ENCODE measurements around the gene ERN1.
A peak's percentile ranks its signal among the peaks of the same experiment; 100 is the strongest.

The ERN1 gene

DNA sequence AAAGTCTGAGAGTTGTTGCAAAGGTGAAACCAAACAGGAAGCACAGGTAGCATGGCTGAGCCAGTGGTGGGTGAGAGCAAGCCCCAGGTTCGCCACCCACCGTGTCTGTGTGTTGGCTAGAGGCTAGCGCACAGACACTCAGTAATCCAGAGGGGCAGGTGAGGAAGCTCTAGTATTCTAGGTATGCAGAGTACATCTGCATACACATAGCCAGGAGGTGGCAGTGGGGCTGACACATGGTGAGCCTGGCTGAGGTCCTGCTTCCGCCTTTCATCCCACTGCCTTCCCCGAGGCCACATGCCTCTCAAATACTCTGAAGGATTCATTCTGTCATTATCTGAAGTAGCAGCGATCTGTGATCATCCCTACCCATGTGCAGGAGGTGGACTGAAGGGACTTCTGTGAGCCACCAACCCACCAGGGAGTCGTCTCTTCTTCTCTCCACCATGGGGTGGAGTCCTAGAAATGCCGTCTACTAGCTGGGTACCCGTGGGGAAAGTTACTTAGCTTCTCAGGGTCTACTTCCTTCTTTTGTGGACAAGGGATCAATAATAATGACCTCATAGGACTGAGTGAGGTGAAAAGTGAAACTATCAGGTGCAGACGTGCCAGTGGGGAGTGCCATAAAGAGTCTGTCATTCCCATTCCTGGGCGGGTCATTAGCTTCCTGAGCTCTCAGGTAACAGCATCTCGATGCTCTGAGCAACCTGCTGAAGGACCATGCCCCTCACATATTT is 73.5 kb downstream of the ERN1 start:
- DNase-seq, result no peak

DNA sequence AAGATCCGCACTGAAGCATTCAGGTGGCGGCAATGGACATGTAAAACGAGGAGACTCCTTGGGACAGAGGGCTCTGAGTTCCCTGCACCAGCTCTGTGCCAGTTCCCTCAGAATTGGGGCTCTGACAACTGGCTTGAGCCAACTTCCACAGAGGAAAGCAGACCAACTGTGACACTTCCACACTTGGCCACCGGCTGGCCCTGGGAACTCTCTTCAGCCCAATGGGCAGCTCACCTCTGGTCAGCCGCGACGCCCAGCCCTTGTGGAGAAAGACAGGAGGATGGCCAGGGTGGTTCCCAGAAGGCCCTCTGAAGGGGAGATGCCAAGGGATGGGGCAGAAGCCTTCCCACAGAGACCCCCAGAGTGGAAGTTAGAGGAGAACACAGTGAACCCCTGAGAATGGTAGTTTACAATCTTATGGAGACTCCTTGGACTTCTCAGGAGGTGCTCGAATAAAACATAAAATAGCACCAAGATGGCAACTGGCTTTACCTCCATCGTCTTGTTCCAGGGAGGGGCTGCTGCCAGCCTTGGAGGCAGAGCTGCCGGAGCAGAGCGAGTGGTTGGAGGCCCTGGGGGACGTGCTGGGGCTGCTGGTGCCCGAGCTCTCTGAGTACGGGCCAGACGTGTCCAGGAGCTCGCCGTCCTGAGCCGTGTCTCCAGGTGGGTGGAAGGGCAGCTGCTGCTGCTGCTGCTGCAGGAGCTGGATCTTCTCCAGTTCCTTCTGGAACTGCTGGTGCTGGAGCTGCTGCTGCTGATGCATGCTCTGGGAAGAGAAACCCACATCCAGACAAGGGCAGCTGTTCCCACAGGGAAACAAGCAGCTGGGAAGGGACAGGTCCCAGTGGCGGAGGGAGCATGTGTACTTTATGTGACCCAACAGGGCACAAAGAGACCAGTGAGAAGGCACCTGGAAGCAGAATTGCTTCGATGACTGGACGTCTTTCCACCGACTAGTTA is 74.5 kb downstream of the ERN1 start:
- DNase-seq, result no peak

DNA sequence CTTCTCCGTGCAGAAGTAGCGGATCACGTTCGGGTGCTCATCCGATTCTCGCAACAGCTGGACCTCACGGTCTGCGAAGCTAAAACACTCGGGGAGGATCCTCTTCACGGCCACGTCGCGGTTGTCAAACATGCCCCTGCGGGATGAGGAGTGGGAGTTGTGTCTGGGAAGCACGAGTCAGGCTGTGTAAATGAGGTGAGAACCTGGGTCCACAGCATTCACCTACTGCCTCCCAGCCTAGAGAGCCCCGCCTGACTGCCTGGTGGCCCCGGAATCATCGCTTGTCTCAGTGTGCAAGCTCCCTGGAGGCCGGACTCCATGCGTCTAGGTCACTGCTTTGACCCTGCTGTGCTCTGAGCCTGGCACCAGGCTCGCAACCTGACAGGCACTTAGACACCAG is 75.6 kb downstream of the ERN1 start:
- no peak for DNase-seq

DNA sequence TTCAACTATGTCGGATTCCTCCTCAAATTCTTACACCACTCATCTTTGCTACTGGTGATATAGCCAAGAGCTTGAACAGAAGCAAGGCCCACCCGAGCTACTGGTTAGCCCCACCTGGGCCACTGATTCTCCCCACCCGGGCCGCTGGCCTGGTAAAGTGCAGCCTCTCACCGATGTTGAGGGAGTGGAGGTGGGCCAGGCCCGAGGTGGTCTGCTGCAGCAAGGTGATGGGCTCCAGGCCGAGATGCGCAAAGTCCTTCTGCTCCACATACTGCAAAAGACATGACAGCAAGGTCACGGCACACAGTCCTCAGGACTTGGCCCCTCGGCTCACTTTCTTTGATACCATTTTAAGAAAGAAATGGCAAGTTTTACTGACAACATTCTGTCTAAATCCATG is 76.8 kb downstream of the ERN1 start:
- DNase-seq, result no peak

DNA sequence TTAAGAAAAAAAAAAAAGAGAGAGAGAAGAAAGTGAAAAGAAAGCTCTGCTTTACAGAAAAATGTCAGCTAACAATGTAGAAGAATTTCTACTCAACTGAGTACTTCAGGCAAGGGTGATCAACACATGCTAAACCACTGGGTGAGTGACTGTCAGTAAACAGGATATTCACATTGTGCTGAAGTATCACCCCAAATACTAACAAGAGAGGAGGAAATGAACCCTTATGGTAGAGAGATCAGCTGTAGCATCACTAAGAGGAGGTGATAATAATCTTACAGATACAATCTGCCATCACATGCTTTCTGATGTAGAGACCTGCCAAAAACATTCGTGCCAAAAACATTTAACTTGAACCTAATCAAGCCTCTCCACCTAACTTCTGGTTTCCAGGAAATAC is 78.8 kb downstream of the ERN1 start:
- DNase-seq, result peak; percentile 36

DNA sequence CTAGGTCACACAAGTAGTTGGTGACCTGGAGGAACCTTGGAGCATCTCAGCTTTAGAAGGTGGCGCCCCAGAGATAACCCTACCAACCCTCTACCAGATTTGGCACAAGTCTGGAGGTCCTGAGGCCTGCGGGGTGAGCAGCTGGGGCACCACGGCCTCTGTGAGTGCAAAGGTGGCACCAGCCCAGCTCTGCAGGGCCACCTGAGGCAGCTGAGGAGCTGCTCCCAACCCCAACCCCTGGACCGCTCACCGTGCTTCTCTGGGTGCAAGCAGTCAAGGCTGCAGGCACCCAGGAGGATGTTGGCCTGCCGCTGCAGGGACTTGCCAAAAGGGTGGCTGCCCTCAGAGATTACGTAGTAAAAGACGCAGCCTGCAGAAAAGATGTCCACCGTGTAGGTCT is 81.1 kb downstream of the ERN1 start:
- no peak for DNase-seq

DNA sequence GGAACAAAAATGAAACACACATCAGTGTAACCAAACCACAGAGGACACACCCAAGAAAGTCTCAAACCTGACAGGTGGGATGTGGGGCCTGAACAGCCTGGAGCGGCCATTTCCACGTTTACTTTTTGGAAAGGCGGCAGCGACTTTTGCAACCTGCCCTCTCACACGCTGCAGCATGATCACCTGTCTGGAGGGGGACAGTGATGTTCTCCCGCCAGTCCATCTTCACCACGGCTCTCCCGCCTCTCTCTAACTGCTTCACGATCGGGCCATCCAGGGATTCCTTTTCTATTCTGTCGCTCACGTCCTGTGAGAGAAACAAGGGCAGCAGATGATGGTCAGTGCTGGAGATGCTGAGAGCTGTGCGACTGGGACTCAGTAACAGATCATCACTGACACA is 84.8 kb downstream of the ERN1 start:
- DNase-seq, result no peak

DNA sequence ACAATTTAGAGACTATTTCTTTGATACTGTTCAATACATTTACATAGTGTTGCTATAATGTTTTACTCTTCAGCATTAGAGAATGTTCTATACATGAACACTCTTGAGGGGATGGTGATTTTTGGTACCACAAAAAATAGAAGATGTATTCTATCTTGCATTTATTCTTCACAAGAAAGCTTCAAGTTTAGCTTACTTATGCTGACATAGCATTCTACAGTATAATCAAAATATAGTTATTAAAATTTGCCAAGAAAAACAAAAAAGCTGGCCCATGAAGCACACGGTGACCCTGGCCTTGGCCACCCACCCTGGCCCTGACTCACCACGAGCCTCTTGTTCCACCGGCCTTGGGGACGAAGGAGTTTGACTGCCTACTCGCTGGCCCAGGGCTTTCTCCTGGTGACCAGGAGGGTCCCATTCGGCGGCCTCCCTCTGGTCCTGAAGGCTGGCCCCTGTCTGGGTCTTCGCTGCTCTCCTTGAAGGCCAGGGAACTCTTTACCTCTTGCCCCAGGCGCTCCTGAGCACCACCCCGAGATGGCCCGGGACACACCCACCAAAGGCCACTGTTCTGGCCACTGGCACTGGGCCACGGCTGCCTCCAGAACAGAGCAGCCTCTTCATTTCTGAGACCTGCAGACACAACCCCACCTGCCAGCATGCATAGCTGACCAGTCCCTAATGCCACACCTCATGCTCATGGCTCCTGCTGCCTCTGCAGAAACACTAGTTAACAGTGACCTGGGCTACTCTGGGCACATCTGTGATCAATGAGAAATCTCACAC is 87.1 kb downstream of the ERN1 start:
- DNase-seq, result no peak

DNA sequence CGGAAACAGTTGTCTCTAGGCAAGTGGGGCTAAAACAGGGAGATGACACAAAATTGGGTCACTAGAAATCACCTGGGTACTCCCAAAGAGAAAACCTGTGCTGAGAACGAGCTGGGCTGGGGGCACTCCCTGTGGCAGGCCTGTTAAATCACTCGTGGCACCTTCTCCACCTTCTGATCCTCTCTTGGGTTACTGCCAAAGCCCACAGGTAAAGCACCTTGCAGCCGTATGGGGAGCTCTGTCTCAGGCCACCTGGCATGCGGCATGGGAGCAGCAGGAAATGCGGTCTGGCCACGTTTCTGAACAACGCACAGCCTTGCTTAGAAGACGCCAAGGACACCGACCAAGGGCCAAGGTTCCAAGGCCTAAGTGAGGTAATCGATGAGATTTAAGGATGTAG is 88.0 kb downstream of the ERN1 start:
- no peak for DNase-seq

DNA sequence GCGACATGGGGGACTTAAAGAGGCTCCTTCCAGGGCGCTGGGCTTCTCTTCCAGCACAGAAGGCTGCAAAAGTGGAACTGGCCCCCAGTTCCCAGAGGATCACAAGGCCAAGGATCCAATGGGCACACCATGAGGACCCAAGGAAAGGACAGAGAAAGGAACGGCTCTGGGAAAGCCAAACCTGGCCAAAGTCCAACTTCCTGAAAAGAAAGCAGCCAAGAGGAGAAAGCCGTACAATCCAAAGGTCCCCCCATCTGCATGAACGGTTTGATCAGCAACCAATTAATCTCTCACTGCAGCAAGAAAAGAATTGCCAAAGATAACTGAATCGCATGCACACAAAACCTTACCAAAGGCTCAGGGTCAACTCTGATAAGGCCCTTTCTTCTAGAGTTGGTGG is 89.7 kb downstream of the ERN1 start:
- DNase-seq, result no peak

DNA sequence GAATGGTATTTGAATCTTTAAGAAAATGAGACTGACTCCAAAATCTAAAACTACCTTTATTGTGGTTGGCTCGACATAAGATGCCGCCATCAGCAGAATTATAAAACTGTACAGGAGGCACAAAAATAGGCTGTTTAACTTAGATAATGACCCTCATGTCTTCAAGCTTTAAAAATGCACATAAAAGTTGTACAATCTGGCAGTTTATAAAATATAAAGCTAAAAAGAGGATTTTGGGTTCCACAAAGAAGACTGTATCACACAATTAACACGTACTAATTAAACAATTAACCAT is 90.9 kb downstream of the ERN1 start:
- DNase-seq, result no peak

DNA sequence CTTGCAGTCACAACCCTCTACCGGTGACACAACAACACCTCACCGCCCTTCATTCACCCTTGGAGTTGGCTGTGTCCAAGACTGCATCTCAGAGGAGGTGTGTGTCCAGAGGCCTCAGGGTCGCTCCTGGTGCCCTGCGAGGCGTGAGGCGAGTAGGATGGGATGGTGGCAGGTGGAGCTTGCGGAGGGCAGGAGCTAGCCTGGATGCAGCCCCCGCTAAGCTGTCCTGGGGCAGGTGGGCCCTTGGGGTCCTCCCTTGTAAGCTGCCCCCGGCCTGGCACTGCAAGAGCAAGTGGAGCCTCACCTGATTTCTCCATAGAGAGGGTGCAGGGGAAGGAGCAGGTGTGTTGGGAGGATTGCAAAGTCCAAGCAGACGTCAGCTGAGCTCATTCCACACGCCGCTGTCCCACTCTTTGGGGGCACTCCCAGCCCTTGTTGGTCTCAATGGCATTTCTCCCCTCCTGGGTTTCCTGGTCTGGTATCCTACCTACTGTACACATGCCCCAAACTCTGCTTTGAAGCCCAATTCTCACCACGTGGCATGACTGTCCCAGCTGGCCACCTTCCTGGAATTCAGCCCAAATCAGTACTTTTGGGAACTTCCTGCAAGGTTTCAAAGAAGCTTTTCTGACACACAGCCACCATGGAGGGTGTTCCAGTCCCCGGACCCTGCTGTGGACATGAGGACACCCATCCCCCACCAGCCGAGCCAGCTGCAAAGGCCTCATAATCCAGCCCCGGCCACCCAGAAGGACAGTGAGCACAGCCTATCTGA is 91.4 kb downstream of the ERN1 start:
- no peak for DNase-seq

DNA sequence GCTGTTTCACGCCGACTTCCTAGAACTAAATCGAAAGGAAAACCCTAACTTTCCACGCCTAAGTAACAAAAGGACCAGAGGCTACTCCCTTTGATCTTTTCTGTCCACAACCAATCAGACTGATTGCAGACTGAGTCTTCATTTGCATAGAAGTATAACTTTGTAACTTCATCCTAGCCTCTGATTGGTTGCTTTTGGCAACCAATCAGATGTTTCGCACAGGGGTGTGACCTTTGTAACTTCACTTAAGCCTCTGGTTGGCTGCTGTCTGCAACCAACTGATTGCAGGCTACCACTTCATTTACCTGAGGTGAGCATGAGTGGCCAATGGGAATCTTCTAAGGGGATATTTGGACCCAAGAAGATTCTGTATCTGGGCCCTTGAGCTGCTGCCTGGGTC is 92.1 kb downstream of the ERN1 start:
- DNase-seq, result peak; percentile 36

DNA sequence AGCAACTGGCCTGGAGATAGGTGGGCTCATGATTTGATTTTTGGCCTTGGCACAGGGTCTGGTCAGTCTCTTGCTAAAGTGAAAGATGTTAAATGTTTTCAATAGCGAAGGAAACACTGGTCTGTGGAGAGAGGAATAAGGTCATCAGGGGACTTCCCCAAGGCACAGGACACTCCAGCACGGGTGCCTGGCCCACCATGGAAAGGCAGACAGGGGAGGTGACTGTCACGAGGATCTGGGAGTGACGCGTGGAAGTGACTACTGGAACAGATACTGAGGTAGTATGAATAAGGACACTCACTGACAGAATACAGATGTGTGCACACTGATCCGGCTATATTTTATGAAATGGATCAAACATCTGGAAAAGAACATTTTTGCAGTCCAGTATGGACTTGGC is 92.8 kb downstream of the ERN1 start:
- no peak for DNase-seq

DNA sequence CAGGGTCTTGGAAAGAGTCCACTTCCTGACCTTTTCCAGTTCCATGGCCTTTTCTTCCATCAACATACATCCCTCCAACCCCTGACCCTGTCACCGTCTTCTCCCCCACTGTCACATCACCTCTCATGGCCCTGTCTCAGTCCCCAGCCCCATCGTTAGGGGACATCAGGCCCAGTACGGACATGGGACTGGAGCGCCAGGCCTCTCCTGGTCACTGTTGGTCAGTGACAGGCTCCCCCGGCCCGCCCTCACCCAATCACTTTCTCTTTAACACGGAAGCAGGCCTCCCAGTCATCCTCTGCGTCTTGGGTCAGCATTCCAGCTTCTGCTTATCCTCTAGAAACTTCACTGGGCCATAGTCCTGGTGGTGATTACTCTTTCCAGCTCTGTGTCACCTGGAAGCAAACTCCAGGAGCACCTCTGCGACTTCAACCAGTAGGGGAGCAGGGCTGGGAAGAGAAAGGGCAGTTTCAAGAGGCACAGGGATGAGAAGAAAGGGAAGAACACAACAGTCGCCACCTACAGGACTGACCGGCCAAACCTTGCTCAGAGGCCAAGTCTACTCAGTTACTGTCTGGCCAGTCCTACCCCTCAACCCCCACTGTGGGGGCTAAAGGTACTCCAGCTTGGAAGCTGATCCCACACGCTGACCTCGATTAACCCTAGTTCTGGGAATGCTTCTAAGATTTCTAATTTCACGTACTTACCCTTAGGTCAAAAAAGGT is 93.6 kb downstream of the ERN1 start:
- DNase-seq, result no peak

DNA sequence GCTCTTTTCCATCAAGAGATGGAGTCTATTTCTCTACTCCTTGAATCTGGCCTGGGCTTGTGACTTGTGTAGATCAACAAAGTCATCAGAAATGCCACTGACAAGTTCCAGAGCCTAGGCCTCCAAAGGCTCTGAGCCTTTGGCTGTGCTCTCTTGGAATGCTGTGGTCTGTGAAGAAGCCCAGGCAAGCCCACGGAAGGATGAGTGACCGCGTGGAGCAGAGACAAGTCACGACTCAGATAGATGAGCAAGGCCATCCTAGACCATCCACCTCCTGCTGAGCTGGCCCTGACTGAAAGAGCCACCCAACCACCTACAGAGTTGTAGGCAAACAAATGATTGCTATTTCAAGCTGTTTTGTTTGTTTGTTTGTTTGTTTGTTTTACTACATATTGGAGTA is 97.9 kb downstream of the ERN1 start:
- no peak for DNase-seq

DNA sequence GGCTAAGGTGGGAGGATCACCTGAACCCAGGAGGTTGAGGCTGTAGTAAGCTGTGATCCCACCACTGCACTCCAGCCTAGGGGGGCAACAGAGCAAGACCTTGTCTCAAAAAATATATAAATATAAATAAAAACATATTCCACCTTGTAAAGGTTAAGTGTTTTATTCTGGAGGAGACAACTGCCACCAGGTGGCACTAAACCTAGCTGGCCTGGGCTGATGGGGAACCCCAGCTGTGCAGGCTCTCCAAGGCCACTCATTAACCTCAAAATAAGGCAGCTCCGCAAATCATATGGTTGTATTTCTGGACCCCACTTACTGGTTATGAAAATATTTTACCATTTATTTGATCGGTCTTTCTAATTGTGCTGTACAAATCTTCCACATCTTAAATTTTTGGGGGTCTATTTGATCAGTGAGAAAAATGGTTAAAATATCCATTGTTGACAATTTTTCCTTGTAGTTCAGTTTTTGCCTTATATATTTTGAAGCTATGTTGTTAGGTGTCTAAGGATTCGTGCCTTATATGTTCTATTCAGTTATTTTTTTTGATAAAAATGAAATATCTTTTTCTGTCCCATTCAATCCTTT is 101.0 kb downstream of the ERN1 start:
- DNase-seq, result peak; percentile 84

DNA sequence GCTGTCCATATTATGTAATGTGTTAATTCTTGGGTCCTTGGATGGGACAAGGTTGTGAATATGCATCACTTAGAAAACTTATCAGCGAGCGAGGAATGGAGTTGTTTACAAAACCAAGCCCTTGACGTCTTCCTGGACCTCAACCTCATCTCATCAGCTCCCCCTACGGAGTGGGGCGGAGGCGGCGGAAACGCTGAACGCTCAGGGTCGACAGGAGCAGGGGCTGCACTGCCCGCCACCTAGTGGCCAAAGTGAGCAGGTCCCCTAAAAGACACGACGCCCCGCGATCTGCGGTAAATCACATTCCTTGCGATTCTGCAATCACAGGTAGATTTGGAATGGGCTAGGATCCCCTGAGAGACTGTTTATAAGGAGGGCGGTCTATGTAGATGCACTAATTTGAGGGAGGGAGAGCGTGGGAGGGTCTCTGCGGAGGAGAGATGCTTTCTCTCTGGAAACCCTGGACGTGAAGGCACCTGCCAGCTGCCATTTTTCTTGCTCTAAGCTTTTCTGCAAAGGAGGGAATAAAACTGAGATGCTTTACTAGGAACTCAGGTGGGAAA is 104.1 kb downstream of the ERN1 start:
- peak; percentile 97 for DNase-seq

DNA sequence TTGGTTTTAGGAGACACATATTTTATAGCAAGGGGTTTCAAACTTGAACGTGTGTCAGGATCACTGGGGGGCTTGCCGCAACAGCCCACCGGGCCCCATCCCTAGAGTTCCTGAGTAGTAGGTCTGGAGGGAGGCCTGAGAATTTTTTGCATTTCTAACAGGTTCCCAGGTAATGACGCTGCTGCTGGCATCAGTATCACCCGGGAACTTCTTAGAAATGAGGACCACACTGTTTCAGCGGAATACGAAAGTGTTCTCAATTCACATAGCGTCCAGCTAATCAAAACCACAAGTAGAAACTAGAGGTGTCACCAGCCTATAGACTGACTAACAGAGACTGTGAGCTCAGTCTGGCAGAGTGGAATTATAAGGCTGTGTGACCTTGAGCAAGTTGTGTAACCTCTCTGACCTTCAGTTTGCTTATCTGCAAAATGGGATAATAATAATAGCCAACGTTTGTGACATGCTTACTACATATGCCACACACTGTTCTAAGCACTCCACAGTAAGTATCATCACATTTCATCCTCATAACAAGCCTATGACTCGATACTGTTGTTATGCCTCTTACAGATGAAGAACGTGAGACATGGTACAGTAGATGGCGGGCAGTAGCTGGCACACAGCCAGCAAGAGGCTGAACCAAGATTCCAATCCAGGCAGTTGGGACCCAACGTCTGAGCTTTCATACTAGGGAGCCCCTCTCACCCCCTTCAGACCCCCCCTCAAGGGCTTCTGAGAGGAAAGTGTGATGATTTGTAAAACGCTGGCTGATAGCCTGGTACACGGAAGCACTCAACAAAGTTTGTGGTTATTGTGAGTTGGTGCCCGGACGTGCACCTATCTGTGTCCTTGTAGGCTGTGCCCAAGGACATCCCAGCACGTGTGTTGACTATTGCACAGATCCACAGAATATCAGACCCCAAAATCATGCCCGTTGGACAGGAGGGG is 104.9 kb downstream of the ERN1 start:
- peak; percentile 56 for DNase-seq

DNA sequence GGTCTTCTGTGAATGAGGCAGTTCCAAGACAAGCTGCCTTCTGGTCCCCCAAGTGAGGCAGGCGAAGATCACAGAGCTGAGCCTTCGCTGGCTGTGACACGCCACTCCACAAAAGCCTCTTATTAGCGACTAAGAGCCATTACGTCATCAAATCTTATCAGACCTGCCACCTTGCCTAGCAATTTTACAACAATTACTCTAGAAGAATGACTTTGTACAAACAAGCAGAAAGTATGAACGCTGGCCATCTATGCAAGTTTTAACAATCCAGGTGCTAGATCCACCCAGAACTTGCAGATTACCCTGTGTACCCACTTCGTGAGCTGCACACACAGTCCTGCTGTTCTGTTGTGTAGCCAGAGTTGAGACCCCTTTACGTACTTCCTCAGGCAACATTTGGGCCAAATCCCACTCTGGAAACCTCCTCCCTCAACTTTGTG is 105.7 kb downstream of the ERN1 start:
- DNase-seq, result peak; percentile 98

Measured in hematopoietic multipotent progenitor cell treated with erythropoietin and hydrocortisone succinate and interleukin-3 and kit ligand, for 6 days (in vitro differentiated cells).